ENCODE measurements around the gene TFEB. TPM values are rescaled to one million over a fixed set of nuclear protein-coding genes. Genes with fewer than 3 reads are reported as not detected.

TFEB gene
- total RNA-seq, 2 experiments from 2014 or later, result 11.7 to 13.4 TPM

DNA sequence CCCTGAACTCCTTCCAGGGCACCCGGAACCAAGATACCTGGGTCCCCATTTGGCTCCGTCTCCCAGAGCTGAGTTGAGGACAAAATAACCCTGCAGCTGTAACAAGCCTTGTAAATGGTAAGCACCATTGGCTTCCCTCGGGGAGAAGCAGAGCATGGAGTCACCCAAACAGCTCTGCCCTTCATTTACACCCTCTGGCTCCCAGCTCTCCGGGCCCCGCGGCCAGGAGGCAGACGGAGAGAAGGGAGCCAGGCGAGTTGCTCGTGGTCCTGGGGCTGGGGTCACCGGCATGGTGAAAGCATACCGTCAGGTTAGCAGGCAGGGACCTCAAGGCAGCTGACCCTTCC is 2.1 kb downstream of the TFEB start:
- Mint-ChIP-seq H3K4me3 (peak overlapping the region; percentile 83), H3K27ac (peak overlapping the region; percentile 84), H3K36me3 (no peaks in the 10 kb centered on the region), H3K9me3 (no peaks in the 10 kb centered on the region), H3K4me1 (ENCODE audit: low read depth) (peaks cover 39% of the 10 kb centered on the region), H3K27me3 (no peaks in the 10 kb centered on the region)
- ChIA-PET CTCF (interaction anchor here (0.6 to 4.4 kb wide), 10 partner anchors 12 to 619 kb away, joined by 3 to 49 read pairs (median 3); partner anchors contain the start of gene TOMM6), POLR2A (interaction anchor here (1.8 to 3.0 kb wide), 2 partner anchors 16 to 27 kb away, joined by 6 to 10 read pairs; no protein-coding TSS in a partner anchor)
- DNase-seq, result no peak
- intact Hi-C loops (cut with micrococcal nuclease), result no loop called here

DNA sequence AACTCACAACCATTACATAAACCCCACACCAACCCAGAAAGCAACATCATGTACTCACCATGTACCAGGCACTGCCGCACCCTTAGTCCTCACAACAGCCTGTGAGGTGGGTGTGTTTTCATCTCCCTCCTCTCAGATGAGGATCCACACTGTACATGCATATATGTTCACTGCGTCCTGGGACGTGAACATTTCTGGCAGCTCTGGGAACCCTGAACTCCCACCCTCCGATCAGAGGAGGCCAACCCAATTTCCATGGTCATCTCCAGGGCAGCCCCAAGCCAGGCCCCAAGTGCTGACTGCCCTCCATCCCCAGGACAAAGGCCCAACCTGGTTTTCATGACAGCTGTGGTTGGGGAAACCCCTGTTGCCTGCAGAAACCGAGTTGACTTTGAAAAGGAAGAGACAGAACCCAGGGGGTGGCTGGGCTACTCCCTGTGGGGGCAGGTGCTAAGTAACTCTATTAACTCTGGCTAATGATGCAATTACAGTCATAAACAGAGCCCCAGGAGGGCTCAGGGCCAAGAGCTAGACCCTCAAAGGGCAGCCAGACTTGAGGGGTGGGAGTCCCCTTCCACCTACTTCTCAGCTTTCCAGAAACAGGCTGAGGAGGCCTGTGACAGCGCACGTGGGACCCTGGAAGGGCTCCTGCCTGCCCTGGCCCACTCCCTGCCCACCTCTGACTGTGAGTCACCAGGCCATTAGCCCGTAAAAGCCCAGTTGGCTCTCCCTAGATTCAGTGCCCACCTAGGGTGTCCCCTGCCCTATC is 2.6 kb downstream of the TFEB start:
- no peaks in the 10 kb centered on the region for H3K27me3 Mint-ChIP-seq
- no peaks in the 10 kb centered on the region for H3K9me3 Mint-ChIP-seq
- H3K4me3 Mint-ChIP-seq, result peak overlapping the region; percentile 83
- H3K36me3 Mint-ChIP-seq, result no peaks in the 10 kb centered on the region
- CTCF ChIA-PET, result interaction anchor here (0.6 to 4.4 kb wide), 7 partner anchors 11 to 619 kb away, joined by 3 to 49 read pairs (median 3); partner anchors contain the start of gene TOMM6
- POLR2A ChIA-PET, result interaction anchor here (3.0 kb wide), 1 partner anchor 16 kb away, joined by 10 read pairs; no protein-coding TSS in a partner anchor
- peaks cover 39% of the 10 kb centered on the region for H3K4me1 Mint-ChIP-seq (ENCODE audit: low read depth)
- intact Hi-C loops (cut with micrococcal nuclease), result no loop called here
- peak; percentile 74 for DNase-seq
- peak overlapping the region; percentile 84 for H3K27ac Mint-ChIP-seq

DNA sequence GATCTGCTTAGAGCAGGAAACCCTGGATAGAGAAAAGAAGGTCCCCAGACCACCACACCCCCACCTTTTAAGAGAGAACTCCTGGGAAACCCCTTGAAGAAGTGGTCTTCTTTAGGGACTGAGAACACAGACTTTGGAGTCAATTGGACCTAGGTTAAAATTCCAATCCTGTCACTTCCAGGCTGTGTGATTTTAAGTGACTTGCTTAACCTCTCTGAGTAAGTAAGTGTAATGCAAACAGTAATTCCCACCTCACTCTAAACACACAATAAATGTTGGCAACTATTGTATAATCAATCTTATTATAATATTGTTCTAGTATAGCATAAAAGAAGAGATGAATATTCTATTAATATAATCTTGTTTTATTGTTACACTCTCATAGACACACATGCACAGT is 3.3 kb downstream of the TFEB start:
- H3K36me3 Mint-ChIP-seq, result no peaks in the 10 kb centered on the region
- H3K27ac Mint-ChIP-seq, result peak overlapping the region; percentile 58
- H3K9me3 Mint-ChIP-seq, result no peaks in the 10 kb centered on the region
- peaks cover 43% of the 10 kb centered on the region for H3K4me1 Mint-ChIP-seq (ENCODE audit: low read depth)
- DNase-seq, result no peak
- no peaks in the 10 kb centered on the region for H3K27me3 Mint-ChIP-seq
- CTCF ChIA-PET, result interaction anchor here (1.2 to 3.7 kb wide), 4 partner anchors 10 to 55 kb away, joined by 3 to 36 read pairs (median 9); partner anchors contain the start of gene TOMM6
- no peak overlapping the region for H3K4me3 Mint-ChIP-seq
- intact Hi-C loops (cut with micrococcal nuclease), result no loop called here
- POLR2A ChIA-PET, result interaction anchor here (3.0 kb wide), 1 partner anchor 15 kb away, joined by 10 read pairs; no protein-coding TSS in a partner anchor

DNA sequence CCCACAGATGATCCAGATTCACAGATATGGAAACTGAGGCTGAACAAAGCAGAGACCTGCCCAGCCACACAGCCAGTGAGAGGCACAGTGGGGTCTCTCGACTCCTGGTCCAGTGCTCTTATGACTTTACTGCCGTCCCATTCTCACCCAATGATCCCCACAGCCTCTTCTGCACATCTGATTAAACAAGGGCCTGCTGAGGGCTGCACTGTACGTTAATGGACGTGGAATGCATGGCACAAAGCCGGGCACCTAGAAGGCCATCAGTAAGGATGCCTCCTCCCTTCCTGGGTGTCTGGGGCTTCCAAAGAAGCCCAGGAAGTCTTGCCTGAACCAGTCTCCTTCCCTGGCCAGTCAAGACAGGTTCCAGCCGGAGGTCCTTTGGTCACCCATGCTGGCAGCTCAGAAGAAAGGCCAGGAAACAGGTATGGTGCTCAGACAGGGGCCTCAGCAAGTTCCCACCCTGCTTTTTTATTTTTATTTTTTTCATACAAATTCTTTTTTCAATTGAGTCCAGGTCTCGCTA is 3.8 kb downstream of the TFEB start:
- CTCF ChIA-PET, result no interaction called here
- POLR2A ChIA-PET, result no interaction called here
- DNase-seq, result no peak
- Mint-ChIP-seq H3K36me3 (no peaks in the 10 kb centered on the region), H3K4me1 (ENCODE audit: low read depth) (peaks cover 47% of the 10 kb centered on the region), H3K4me3 (no peak overlapping the region), H3K9me3 (no peaks in the 10 kb centered on the region), H3K27me3 (no peaks in the 10 kb centered on the region), H3K27ac (no peak overlapping the region)
- intact Hi-C loops (cut with micrococcal nuclease), result no loop called here

DNA sequence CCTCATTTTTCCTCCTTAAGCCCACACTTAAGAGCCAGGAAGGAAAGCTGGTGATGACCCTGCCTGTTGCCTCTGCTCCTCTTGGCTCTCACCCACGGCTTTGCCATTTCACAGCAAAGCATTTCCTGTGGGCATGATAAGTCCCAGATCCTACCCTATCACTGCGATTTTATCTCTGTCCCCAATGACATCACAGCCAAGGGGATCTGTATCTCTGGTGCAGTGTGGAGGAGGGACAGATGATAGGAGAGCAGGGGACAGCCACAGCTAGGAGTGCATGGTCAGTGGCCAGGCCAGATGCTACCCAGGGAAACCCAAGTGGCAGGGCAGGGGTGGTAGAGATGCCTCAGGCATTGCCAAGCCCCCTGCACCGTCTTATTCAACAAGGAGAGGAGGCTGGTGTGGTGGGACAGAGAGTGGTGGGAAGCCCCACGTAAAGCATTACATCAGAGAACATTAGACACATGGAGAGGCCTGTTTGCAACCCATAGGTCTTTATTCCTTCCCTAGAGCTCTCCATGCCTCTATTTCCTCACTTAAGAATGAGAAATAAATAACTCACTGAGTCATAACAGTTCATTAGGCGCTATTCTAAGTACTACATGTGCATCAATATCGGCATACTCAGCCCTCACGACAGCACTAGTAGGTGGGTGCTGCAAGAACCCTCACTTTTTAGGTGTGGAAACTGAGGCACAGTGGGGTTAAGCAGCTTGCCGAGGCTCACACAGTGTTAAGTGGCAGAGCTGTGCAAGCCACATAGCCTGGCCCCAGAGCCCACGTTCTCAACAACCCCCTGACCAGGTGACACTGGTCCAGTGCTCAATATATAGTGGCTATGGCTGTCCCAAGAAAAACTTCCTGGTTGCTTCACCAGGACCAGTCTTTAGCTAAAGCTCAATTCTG is 4.6 kb downstream of the TFEB start:
- POLR2A ChIA-PET, result no interaction called here
- no peak overlapping the region for H3K4me3 Mint-ChIP-seq
- no peak overlapping the region for H3K27ac Mint-ChIP-seq
- H3K4me1 Mint-ChIP-seq (ENCODE audit: low read depth), result peaks cover 47% of the 10 kb centered on the region
- no peaks in the 10 kb centered on the region for H3K9me3 Mint-ChIP-seq
- CTCF ChIA-PET, result no interaction called here
- no peaks in the 10 kb centered on the region for H3K27me3 Mint-ChIP-seq
- H3K36me3 Mint-ChIP-seq, result no peaks in the 10 kb centered on the region
- peak; percentile 22 for DNase-seq
- intact Hi-C loops (cut with micrococcal nuclease), result no loop called here

DNA sequence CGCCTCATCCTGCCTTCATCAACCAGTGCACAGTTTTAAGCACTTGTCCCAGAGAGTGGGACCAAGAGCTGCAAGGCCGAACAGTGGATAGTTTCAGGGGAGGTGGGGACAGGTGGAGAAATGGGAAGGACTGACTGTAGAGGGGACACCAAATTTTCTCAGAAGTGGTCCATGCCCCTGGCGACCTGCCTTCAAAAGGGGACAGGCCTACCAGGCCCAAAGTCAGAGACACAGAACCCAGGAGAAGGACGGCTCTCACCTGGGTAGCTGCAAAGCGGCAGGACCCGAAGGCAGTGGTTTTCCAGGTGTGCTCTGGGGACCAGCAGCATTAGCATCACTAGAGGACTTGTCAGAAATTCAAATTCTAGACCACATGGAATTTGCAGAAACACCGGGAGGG is 5.8 kb downstream of the TFEB start:
- no peaks in the 10 kb centered on the region for H3K36me3 Mint-ChIP-seq
- CTCF ChIA-PET, result interaction anchor here (0.7 kb wide), 1 partner anchor 23 kb away, joined by 3 read pairs; no protein-coding TSS in a partner anchor
- no peak overlapping the region for H3K27ac Mint-ChIP-seq
- H3K4me1 Mint-ChIP-seq (ENCODE audit: low read depth), result peaks cover 47% of the 10 kb centered on the region
- POLR2A ChIA-PET, result no interaction called here
- no peak overlapping the region for H3K4me3 Mint-ChIP-seq
- DNase-seq, result no peak
- H3K27me3 Mint-ChIP-seq, result no peaks in the 10 kb centered on the region
- intact Hi-C loops (cut with micrococcal nuclease), result no loop called here
- no peaks in the 10 kb centered on the region for H3K9me3 Mint-ChIP-seq

DNA sequence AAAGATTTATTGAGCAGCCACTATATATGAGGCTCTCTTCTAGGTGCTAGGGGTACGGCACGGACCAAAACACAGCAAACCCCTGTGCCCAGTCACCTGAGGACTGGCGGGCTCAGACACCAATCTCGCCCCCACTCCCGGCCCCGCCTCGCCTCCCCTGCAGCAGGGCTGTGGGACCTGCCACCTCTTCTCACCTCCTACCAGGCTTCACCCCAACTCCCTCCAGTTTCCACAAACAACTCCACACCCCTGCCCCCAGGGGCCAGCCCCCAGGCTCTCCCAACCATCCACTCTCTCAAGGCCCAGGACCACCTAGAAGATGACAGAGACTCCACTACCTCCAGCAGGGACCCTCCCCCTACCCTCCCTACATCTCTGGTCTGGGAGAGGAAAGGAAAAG is 6.5 kb downstream of the TFEB start:
- H3K27ac Mint-ChIP-seq, result no peak overlapping the region
- ChIA-PET POLR2A (no interaction called here), CTCF (no interaction called here)
- no peak for DNase-seq
- no peak overlapping the region for H3K4me3 Mint-ChIP-seq
- H3K9me3 Mint-ChIP-seq, result no peaks in the 10 kb centered on the region
- H3K36me3 Mint-ChIP-seq, result no peaks in the 10 kb centered on the region
- H3K27me3 Mint-ChIP-seq, result no peaks in the 10 kb centered on the region
- H3K4me1 Mint-ChIP-seq (ENCODE audit: low read depth), result peaks cover 50% of the 10 kb centered on the region
- intact Hi-C loops (cut with micrococcal nuclease), result no loop called here

DNA sequence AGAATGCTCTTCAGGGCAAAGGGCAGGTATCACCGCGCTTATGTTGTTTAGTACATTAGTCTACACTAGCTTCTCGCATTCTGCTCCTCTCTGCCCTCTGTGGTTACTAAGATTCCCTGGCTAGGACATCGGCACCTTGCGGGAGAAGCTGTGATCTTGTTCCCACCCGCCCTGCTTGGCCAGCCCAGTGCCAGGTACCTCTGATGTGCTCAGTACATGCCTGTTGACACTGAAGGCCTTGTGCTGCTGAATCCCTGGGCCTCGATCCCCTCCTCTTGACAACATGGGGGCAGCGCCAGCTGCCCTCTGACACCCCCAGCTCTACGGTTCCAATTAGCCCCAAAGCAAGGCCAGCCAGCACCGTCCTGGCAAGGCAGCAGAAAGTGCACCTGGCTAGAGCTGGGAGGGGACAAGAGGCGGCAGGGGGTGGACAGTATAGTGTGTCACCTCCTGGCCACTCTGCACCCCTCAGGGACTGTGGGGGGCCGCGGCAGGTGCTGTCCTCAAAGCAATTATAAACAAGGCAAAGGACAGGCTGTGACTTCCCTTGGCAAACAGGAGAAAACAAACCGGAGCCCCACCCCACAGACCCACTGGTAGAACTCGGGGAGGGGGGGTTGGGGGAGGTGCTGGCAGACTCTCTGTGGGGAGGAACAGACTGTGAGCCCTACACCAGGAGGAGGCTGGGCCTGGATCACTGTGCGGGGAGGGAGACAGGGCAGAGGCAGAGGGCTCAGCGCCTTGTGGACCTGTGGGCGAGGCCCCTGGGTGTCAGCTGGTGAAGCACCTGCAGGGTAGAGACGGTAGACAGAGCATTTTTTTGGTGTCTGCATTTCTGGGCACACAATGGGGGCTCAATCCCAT is 7.1 kb downstream of the TFEB start:
- Mint-ChIP-seq H3K9me3 (no peaks in the 10 kb centered on the region), H3K4me1 (ENCODE audit: low read depth) (peaks cover 44% of the 10 kb centered on the region), H3K27ac (no peak overlapping the region), H3K36me3 (no peaks in the 10 kb centered on the region), H3K4me3 (no peak overlapping the region), H3K27me3 (no peaks in the 10 kb centered on the region)
- intact Hi-C loops (cut with micrococcal nuclease), result no loop called here
- POLR2A ChIA-PET, result no interaction called here
- CTCF ChIA-PET, result interaction anchor here (0.8 kb wide), 2 partner anchors 22 to 59 kb away, joined by 3 to 4 read pairs; partner anchors contain the start of gene TOMM6
- DNase-seq, result no peak

DNA sequence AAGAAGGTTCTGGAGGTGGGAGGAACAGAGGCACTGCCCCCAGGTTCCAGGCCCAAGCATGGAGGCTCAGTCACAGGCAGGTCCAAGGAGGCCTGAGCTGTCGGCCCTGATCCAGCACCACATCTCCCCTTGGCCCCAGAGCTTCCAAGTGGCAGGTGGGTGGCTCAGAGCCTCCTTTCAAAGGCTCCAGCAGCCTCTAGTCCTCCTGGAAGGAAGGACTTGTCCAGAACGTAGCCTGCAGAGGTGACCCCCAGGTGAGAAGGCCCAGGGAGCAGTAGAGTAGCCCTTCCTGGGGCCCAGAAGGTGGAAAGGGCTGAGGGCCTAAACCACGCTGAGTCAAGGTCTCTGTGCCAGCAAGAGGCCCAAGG is 7.7 kb downstream of the TFEB start:
- no peak overlapping the region for H3K4me3 Mint-ChIP-seq
- H3K36me3 Mint-ChIP-seq, result no peaks in the 10 kb centered on the region
- H3K4me1 Mint-ChIP-seq (ENCODE audit: low read depth), result peaks cover 37% of the 10 kb centered on the region
- ChIA-PET CTCF (interaction anchor here (0.8 kb wide), 2 partner anchors 21 to 59 kb away, joined by 3 to 4 read pairs; partner anchors contain the start of gene TOMM6), POLR2A (no interaction called here)
- no peak for DNase-seq
- no peaks in the 10 kb centered on the region for H3K27me3 Mint-ChIP-seq
- H3K27ac Mint-ChIP-seq, result no peak overlapping the region
- no peaks in the 10 kb centered on the region for H3K9me3 Mint-ChIP-seq
- intact Hi-C loops (cut with micrococcal nuclease), result no loop called here

DNA sequence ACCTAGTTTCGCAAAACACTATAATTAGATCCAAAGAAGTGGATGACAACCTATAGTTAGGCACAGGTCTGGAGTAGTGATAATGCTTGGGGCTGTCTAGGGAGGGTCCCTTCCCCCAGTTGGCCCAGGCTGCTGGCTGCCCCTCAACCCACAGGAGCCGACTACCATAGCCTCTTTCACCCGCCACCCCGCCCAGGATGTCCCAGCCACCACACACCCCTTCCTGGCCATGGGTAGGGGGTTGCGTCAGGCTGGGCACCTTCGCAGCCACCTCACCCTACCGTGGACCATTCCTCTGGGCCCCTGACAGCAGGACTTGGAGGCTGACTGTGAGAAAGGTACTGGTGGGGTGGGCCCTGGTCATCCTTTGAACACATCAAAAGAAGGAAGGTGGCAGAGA is 8.5 kb downstream of the TFEB start:
- Mint-ChIP-seq H3K27ac (no peak overlapping the region), H3K9me3 (no peaks in the 10 kb centered on the region), H3K36me3 (no peaks in the 10 kb centered on the region), H3K27me3 (no peaks in the 10 kb centered on the region), H3K4me3 (no peak overlapping the region), H3K4me1 (ENCODE audit: low read depth) (peaks cover 33% of the 10 kb centered on the region)
- intact Hi-C loops (cut with micrococcal nuclease), result no loop called here
- POLR2A ChIA-PET, result no interaction called here
- CTCF ChIA-PET, result no interaction called here
- no peak for DNase-seq

DNA sequence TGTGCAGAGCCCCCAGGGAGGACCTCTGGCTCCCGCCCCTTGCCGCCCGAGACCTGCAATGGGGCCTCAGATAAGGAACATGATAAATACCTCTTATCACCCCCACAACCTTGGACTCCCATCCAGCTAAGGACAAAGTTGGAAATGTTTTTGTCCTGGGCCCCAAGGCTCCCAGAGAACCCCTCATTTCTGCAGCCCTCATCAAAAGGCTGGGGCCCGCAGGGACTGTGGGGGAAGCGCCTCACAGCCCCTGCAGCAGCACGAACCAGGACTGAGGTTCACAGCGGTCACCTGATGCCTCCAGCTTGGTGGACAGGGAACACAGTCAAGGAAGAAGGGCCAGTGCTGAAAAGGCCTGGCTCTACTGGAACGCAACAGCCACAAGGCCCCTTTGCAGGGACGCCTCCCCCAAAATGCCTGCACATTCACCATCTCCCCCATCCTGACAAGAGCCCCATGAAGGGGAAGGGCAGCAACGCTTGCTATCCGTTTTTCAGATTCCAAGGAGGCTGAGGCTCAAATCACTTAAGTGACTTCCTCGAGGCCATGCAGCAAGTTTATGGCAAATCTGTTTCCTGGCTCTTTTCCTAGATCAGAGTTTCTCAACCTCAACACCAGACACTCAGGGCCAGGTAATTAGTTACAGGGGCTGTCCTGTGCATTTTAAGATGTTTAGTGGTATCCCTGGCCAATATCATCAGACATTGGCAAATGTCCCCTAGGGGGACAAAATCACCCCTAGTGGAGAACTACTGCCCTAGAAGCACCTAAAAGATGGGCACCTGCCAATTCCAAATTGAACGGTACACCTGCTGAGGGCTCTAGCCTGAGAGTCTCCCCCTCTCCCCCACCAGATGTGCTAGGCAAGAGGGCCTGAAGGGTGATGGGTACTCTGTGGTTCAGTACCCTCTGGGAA is 10.6 kb downstream of the TFEB start:
- intact Hi-C loops (cut with micrococcal nuclease), result no loop called here
- POLR2A ChIA-PET, result interaction anchor here (1.0 kb wide), 1 partner anchor 13 kb away, joined by 3 read pairs; no protein-coding TSS in a partner anchor
- DNase-seq, result no peak
- no peaks in the 10 kb centered on the region for H3K36me3 Mint-ChIP-seq
- no peak overlapping the region for H3K27ac Mint-ChIP-seq
- no peaks in the 10 kb centered on the region for H3K9me3 Mint-ChIP-seq
- H3K27me3 Mint-ChIP-seq, result no peaks in the 10 kb centered on the region
- CTCF ChIA-PET, result no interaction called here
- H3K4me1 Mint-ChIP-seq (ENCODE audit: low read depth), result peaks cover 15% of the 10 kb centered on the region
- no peak overlapping the region for H3K4me3 Mint-ChIP-seq
